ENCODE measurements around the gene PLXDC2. TPM values are rescaled to one million over a fixed set of nuclear protein-coding genes. Genes with fewer than 3 reads are reported as not detected.

The PLXDC2 gene
- total RNA-seq, 1 experiment from 2014 or later, result 0.21 TPM

DNA sequence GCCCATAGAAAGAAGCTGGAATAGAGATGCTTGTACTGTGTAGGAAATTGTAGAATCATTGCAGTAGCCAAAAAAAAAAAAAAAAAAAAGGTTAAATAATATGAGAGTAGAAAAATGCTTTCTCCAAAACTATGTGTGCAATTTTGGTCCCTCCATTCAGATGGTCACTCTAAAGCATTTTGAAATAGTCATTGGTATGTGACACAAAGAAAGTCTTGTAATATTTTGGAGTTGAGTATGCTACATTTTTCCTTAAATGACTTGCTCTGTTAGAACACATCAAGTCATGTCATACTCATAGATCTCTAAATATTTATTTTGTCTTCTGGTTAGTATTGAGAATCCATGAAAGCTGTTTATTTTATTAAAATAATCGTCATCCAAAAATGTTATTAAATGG is 424.4 kb downstream of the PLXDC2 start:
- POLR2A ChIA-PET, result no interaction called here
- H3K27ac ChIP-seq (ENCODE audit: low read length), result no peak overlapping the region
- H3K27me3 ChIP-seq (ENCODE audit: control insufficient read depth, insufficient read depth, low read length), result no peaks in the 10 kb centered on the region
- no peak for DNase-seq (ENCODE audit: low read depth, low spot score)
- in situ Hi-C loops (cut with HindIII; ENCODE audit: low pct_unique_long_range_greater_than_20kb, low sequenced_read_pairs), result no loop called here
- H3K36me3 ChIP-seq (ENCODE audit: control insufficient read depth, insufficient read depth, low read length), result no peaks in the 10 kb centered on the region
- TF ChIP-seq POLR2AphosphoS5 (IDR thresholded peaks at IDR 0.05; ENCODE audit: low read depth, low read length) (no peak), TCF7L2 (IDR thresholded peaks at IDR 0.05; ENCODE audit: low read depth, low read length) (no peak), SIN3A (IDR thresholded peaks at IDR 0.05; ENCODE audit: borderline replicate concordance, insufficient read depth, low read depth, low read length) (no peak)
- TF ChIP-seq, protein P1, sequence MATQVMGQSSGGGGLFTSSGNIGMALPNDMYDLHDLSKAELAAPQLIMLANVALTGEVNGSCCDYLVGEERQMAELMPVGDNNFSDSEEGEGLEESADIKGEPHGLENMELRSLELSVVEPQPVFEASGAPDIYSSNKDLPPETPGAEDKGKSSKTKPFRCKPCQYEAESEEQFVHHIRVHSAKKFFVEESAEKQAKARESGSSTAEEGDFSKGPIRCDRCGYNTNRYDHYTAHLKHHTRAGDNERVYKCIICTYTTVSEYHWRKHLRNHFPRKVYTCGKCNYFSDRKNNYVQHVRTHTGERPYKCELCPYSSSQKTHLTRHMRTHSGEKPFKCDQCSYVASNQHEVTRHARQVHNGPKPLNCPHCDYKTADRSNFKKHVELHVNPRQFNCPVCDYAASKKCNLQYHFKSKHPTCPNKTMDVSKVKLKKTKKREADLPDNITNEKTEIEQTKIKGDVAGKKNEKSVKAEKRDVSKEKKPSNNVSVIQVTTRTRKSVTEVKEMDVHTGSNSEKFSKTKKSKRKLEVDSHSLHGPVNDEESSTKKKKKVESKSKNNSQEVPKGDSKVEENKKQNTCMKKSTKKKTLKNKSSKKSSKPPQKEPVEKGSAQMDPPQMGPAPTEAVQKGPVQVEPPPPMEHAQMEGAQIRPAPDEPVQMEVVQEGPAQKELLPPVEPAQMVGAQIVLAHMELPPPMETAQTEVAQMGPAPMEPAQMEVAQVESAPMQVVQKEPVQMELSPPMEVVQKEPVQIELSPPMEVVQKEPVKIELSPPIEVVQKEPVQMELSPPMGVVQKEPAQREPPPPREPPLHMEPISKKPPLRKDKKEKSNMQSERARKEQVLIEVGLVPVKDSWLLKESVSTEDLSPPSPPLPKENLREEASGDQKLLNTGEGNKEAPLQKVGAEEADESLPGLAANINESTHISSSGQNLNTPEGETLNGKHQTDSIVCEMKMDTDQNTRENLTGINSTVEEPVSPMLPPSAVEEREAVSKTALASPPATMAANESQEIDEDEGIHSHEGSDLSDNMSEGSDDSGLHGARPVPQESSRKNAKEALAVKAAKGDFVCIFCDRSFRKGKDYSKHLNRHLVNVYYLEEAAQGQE (IDR thresholded peaks at IDR 0.05; ENCODE audit: insufficient read depth in 1 of 2, low read depth in 2 of 2, low read length in 1 of 2), result no peak
- TF ChIP-seq, protein P2, sequence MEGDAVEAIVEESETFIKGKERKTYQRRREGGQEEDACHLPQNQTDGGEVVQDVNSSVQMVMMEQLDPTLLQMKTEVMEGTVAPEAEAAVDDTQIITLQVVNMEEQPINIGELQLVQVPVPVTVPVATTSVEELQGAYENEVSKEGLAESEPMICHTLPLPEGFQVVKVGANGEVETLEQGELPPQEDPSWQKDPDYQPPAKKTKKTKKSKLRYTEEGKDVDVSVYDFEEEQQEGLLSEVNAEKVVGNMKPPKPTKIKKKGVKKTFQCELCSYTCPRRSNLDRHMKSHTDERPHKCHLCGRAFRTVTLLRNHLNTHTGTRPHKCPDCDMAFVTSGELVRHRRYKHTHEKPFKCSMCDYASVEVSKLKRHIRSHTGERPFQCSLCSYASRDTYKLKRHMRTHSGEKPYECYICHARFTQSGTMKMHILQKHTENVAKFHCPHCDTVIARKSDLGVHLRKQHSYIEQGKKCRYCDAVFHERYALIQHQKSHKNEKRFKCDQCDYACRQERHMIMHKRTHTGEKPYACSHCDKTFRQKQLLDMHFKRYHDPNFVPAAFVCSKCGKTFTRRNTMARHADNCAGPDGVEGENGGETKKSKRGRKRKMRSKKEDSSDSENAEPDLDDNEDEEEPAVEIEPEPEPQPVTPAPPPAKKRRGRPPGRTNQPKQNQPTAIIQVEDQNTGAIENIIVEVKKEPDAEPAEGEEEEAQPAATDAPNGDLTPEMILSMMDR (IDR thresholded peaks at IDR 0.05), result no peak
- no peaks in the 10 kb centered on the region for H3K9me3 ChIP-seq (ENCODE audit: control insufficient read depth, insufficient read depth, low read depth, low read length)
- no peak overlapping the region for H3K4me3 ChIP-seq (ENCODE audit: low read depth in 2 of 2, low read length in 2 of 2)
- intact Hi-C loops (cut with micrococcal nuclease; ENCODE audit: unreplicated experiment), result no loop called here
- CTCF ChIA-PET, result no interaction called here
- no peaks in the 10 kb centered on the region for H3K4me1 ChIP-seq (ENCODE audit: control insufficient read depth, insufficient read depth, low read length)
- no TSS peak for BruUV-seq (replicated peaks)
- ATAC-seq, result no peak

- in situ Hi-C loops (cut with HindIII; ENCODE audit: low pct_unique_long_range_greater_than_20kb, low sequenced_read_pairs), result no loop called here
- TF ChIP-seq POLR2AphosphoS5 (IDR thresholded peaks at IDR 0.05; ENCODE audit: low read depth, low read length) (no peak), SIN3A (IDR thresholded peaks at IDR 0.05; ENCODE audit: borderline replicate concordance, insufficient read depth, low read depth, low read length) (no peak), TCF7L2 (IDR thresholded peaks at IDR 0.05; ENCODE audit: low read depth, low read length) (no peak)
- TF ChIP-seq, protein P2 (IDR thresholded peaks at IDR 0.05), result no peak
- TF ChIP-seq, protein P1 (IDR thresholded peaks at IDR 0.05; ENCODE audit: insufficient read depth in 1 of 2, low read depth in 2 of 2, low read length in 1 of 2), result no peak
- ATAC-seq (no peak), DNase-seq (ENCODE audit: low read depth, low spot score) (no peak)
- no TSS peak for BruUV-seq (replicated peaks)
- ChIA-PET CTCF (no interaction called here), POLR2A (no interaction called here)
- H3K27ac ChIP-seq (ENCODE audit: low read length), result no peak overlapping the region
- H3K36me3 ChIP-seq (ENCODE audit: control insufficient read depth, insufficient read depth, low read length), result no peaks in the 10 kb centered on the region
- no peak overlapping the region for H3K4me3 ChIP-seq (ENCODE audit: low read depth in 2 of 2, low read length in 2 of 2)
- no peaks in the 10 kb centered on the region for H3K9me3 ChIP-seq (ENCODE audit: control insufficient read depth, insufficient read depth, low read depth, low read length)
- no peaks in the 10 kb centered on the region for H3K27me3 ChIP-seq (ENCODE audit: control insufficient read depth, insufficient read depth, low read length)
- H3K4me1 ChIP-seq (ENCODE audit: control insufficient read depth, insufficient read depth, low read length), result no peaks in the 10 kb centered on the region
- intact Hi-C loops (cut with micrococcal nuclease; ENCODE audit: unreplicated experiment), result no loop called here
Measured at GRCh38 chr10:20247454-20247853, 431.2 kb downstream of the PLXDC2 start.

Data from Panc1 (cell line).